ENCODE results near the gene ASTL.

DNA sequence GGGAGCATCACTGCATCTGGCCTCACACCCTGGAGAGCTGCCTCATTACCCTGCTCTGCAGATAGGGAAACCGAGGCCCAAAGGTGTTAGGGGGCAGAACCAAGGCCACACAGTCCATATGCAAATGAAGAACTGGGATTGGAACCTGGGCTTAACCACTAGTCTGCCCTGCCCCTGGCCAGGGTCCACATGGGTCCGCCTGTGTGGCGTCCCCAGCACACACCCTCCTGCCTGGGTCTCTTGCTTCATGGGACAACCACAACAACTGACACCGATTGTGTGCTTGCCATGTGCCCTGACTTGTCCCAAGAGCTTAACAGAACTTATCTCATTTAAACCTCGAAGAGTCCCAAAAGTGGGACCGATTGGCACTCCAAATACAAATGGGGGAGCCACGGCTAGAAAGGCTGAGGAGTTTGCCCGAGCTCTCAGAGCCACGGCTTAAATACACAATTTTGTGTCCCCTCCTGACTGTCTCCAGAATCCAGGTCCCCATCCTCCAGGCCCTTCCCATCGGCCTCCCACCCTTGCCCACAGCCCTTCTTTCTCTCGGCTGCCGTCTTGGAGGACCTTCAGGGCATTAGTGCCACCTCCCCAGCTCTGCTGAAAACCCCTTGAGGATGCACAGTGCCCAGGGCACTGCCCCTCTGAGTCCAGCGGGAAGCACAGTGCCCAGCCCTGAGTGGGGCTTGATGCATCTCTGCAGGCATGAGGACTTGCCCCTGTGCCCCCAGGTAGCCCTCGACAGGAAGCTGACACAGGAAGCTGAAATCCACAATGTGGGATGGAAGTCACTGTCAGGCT is 12.7 kb upstream of the ASTL start:
- TF ChIP-seq, protein P1, sequence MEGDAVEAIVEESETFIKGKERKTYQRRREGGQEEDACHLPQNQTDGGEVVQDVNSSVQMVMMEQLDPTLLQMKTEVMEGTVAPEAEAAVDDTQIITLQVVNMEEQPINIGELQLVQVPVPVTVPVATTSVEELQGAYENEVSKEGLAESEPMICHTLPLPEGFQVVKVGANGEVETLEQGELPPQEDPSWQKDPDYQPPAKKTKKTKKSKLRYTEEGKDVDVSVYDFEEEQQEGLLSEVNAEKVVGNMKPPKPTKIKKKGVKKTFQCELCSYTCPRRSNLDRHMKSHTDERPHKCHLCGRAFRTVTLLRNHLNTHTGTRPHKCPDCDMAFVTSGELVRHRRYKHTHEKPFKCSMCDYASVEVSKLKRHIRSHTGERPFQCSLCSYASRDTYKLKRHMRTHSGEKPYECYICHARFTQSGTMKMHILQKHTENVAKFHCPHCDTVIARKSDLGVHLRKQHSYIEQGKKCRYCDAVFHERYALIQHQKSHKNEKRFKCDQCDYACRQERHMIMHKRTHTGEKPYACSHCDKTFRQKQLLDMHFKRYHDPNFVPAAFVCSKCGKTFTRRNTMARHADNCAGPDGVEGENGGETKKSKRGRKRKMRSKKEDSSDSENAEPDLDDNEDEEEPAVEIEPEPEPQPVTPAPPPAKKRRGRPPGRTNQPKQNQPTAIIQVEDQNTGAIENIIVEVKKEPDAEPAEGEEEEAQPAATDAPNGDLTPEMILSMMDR (IDR thresholded peaks at IDR 0.05; ENCODE audit: borderline replicate concordance, extremely low read depth, low read length, poor library complexity, severe bottlenecking), result no peak
- no peak for TF ChIP-seq EZH2 (IDR thresholded peaks at IDR 0.05; ENCODE audit: borderline replicate concordance, low read depth, low read length, severe bottlenecking)

Measured in DND-41 (cell line).